Loucy (cell line): ENCODE data around the gene CFAP97D2.

Source experiments
- H2AFZ ChIP-seq: fragments of 200-600 bp; sonication (generic); 2 replicates; pipeline ENCODE4 v1.6.0; 2016; ENCODE audit warnings: antibody characterized with exemption, mild to moderate bottlenecking, low read length, moderate library complexity
- H3F3A ChIP-seq: fragments of 200-600 bp; 2 replicates; pipeline ENCODE4 v1.6.0; 2016; ENCODE audit warnings: antibody characterized with exemption, low read depth, mild to moderate bottlenecking
- H3K27me3 ChIP-seq: fragments of 200-600 bp; sonication (generic); 2 replicates; pipeline ENCODE4 v1.6.1; 2014; ENCODE audit warnings: low read length, mild to moderate bottlenecking; ENCODE audit not compliant: insufficient read depth, poor library complexity, severe bottlenecking
- H3K36me3 ChIP-seq: fragments of 200-600 bp; sonication (generic); 2 replicates; pipeline ENCODE4 v1.6.1; 2016; ENCODE audit warnings: low read length; ENCODE audit not compliant: insufficient read depth
- H3K4me1 ChIP-seq: fragments of 200-600 bp; sonication (generic); 2 replicates; pipeline ENCODE4 v1.5.1; 2014; ENCODE audit warnings: low read length, mild to moderate bottlenecking; ENCODE audit not compliant: insufficient read depth, poor library complexity, severe bottlenecking
- H3K4me2 ChIP-seq: fragments of 200-600 bp; sonication (generic); 2 replicates; pipeline ENCODE4 v1.6.0; 2014; ENCODE audit warnings: antibody characterized with exemption, low read length, low read depth, mild to moderate bottlenecking; ENCODE audit not compliant: poor library complexity, severe bottlenecking
- H3K4me3 ChIP-seq: fragments of 200-600 bp; sonication (generic); 2 replicates; pipeline ENCODE4 v1.5.1; 2014; ENCODE audit warnings: low read length, mild to moderate bottlenecking, mixed read lengths; ENCODE audit not compliant: poor library complexity, severe bottlenecking
- H3K79me2 ChIP-seq: fragments of 200-600 bp; sonication (generic); 2 replicates; pipeline ENCODE4 v1.6.1; 2014; ENCODE audit warnings: low read length; ENCODE audit not compliant: insufficient read depth
- H3K9ac ChIP-seq: fragments of 200-600 bp; sonication (generic); 2 replicates; pipeline ENCODE4 v1.6.0; 2014; ENCODE audit warnings: mild to moderate bottlenecking, low read depth, low read length, moderate library complexity; ENCODE audit not compliant: poor library complexity, severe bottlenecking
- H3K9me2 ChIP-seq: fragments of 200-600 bp; sonication (generic); replicated peaks from 2 replicates; pipeline ENCODE4 v1.6.1; 2016; ENCODE audit warnings: low read depth, low read length, mixed read lengths
- H3K9me3 ChIP-seq: fragments of 200-600 bp; sonication (generic); 2 replicates; pipeline ENCODE4 v1.6.1; 2014; ENCODE audit warnings: mild to moderate bottlenecking, antibody characterized with exemption, low read length, low read depth; ENCODE audit not compliant: insufficient read depth
- H4K20me1 ChIP-seq: fragments of 200-600 bp; sonication (generic); 2 replicates; pipeline ENCODE4 v1.6.0; 2014; ENCODE audit warnings: antibody characterized with exemption, low read length, mild to moderate bottlenecking; ENCODE audit not compliant: insufficient read depth, poor library complexity, severe bottlenecking
- EZH2phosphoT487 ChIP-seq: fragments of 200-600 bp; IDR thresholded peaks from 2 replicates; pipeline ENCODE4 v1.6.1; 2018; ENCODE audit warnings: antibody characterized with exemption, mild to moderate bottlenecking, moderate library complexity, borderline replicate concordance
- TF ChIP-seq, protein P1 (sequence below): fragments of 200-600 bp; sonication (generic); conservative IDR thresholded peaks from 2 replicates; pipeline ENCODE4 v1.5.1; 2014; ENCODE audit warnings: mild to moderate bottlenecking, antibody characterized with exemption, low read length

The CFAP97D2 gene

DNA sequence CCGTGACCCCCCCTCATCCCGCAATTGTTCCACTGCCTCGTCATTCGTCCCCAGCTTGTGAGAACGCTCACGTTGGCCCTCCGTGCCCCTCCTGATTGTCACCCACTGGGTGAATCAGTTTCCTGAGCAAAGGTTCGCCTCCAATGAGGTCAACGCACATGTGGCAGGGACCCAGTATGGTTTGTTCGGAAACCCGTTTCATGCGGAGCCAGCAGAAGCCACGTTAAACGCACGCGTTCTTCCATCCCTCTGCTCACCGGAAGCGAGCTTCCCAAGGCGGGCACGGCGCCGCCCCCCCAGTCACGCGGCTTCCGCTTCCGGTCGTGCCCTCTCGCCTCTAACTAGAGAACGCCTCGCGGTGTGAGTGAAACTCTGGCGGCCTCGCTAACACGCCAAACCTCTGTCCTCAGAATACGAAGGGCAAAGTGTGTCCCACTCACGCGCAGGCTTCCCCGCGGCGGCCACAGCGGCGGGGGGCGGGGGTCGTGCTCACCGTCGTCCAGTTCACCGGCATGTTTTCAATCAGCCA, 18.0 kb upstream of the CFAP97D2 start:
- no peaks in the 10 kb centered on the region for H3K27me3 ChIP-seq
- H3F3A ChIP-seq: peaks cover 5% of the 10 kb centered on the region; the same call in 1 of the 2 replicates
- H3K9me2 ChIP-seq: no peaks in the 10 kb centered on the region
- H4K20me1 ChIP-seq: no peaks in the 10 kb centered on the region
- H2AFZ ChIP-seq: no peak overlapping the region
- H3K4me3 ChIP-seq: no peak overlapping the region
- H3K4me1 ChIP-seq: peaks cover 56% of the 10 kb centered on the region
- no peaks in the 10 kb centered on the region for H3K9me3 ChIP-seq
- H3K79me2 ChIP-seq: no peaks in the 10 kb centered on the region
- H3K36me3 ChIP-seq: no peaks in the 10 kb centered on the region
- no peak for TF ChIP-seq EZH2phosphoT487
- TF ChIP-seq, protein P1, sequence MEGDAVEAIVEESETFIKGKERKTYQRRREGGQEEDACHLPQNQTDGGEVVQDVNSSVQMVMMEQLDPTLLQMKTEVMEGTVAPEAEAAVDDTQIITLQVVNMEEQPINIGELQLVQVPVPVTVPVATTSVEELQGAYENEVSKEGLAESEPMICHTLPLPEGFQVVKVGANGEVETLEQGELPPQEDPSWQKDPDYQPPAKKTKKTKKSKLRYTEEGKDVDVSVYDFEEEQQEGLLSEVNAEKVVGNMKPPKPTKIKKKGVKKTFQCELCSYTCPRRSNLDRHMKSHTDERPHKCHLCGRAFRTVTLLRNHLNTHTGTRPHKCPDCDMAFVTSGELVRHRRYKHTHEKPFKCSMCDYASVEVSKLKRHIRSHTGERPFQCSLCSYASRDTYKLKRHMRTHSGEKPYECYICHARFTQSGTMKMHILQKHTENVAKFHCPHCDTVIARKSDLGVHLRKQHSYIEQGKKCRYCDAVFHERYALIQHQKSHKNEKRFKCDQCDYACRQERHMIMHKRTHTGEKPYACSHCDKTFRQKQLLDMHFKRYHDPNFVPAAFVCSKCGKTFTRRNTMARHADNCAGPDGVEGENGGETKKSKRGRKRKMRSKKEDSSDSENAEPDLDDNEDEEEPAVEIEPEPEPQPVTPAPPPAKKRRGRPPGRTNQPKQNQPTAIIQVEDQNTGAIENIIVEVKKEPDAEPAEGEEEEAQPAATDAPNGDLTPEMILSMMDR: no peak
- H3K4me2 ChIP-seq: no peak overlapping the region
- H3K9ac ChIP-seq: peak overlapping the region; percentile 6

DNA sequence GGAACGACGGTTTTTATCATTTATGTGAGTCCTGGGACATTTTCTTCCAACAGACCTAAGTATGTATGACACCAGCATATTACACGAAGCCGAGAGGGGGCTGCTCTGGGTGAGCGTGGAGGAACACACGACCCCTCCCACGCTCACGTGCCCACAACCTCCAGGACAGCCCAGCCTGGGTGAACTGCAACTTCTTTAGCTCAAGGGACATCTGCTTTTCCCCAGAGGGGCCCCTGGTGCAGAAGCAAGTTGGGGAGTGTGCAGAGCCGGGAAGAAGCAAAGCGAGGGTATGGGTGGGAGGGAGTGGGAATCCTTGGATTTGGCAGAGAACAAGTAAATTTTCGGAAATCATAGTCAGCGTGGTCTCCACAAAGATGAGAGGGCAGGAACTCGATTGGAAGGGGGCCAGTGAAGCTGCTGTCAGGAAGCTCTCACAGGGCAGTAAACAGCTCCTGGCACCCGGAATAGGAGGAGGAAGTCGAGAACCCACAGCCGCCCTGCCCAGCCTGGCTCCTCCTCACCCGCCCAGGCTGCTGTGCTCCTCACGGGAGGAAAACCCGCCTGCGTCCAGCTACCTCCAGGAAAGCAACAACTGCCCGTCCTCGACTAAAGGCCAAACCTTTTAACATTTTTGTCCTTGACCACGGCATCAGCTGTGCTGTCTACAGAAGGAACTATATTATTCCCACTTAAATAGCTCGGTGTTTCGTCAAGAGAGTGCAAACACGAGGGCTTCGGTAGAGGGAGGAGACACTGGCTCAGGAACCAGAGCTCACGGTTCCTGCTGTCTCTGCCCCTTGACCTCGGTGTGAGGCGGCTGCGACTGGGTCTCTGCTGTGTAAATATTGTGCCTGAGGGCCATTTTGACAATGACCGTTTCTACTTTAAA, 17.2 kb upstream of the CFAP97D2 start:
- peaks cover 60% of the 10 kb centered on the region for H3K4me1 ChIP-seq
- H3K9me3 ChIP-seq: no peaks in the 10 kb centered on the region
- peak overlapping the region; percentile 2 for H3K4me3 ChIP-seq
- H2AFZ ChIP-seq: no peak overlapping the region
- peaks cover 5% of the 10 kb centered on the region; the same call in 1 of the 2 replicates for H3F3A ChIP-seq
- no peaks in the 10 kb centered on the region for H3K36me3 ChIP-seq
- no peaks in the 10 kb centered on the region for H3K79me2 ChIP-seq
- H3K9ac ChIP-seq: peak overlapping the region; percentile 6
- H4K20me1 ChIP-seq: no peaks in the 10 kb centered on the region
- H3K4me2 ChIP-seq: peak overlapping the region; percentile 52
- no peak for TF ChIP-seq EZH2phosphoT487
- TF ChIP-seq, protein P1: no peak
- no peaks in the 10 kb centered on the region for H3K9me2 ChIP-seq
- no peaks in the 10 kb centered on the region for H3K27me3 ChIP-seq

DNA sequence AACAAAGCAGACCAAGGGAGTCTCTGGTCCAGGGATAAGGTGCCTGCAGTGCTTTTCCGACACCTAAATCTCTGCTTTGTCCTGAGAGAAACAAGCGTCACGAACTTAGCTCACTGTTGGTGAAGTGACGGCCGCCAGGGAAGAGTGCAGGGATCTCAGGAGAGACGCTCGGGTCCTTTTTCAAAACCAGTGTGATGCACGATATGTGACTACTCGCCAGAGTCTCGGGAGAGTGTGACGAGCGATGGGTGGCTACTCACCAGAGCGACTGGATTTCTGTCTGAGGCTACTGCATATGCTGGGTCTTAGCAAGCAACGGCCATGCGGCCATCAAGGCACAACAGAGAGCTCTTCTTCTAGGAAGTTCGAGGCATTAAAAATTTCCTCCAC, 16.5 kb upstream of the CFAP97D2 start:
- TF ChIP-seq, protein P1: no peak
- TF ChIP-seq EZH2phosphoT487: no peak
- Histone ChIP-seq H3K27me3 (no peaks in the 10 kb centered on the region), H4K20me1 (no peaks in the 10 kb centered on the region), H3K79me2 (no peaks in the 10 kb centered on the region), H3K4me3 (peak overlapping the region; percentile 2), H3K4me1 (peaks cover 65% of the 10 kb centered on the region), H3F3A (peaks cover 5% of the 10 kb centered on the region; the same call in 1 of the 2 replicates), H3K4me2 (peak overlapping the region; percentile 52), H3K36me3 (no peaks in the 10 kb centered on the region), H2AFZ (no peak overlapping the region), H3K9me3 (no peaks in the 10 kb centered on the region), H3K9ac (no peak overlapping the region), H3K9me2 (no peaks in the 10 kb centered on the region)
